WTC11 (cell line): Measurements from ENCODE around the gene DNM1. TPM values are rescaled to one million over a fixed set of nuclear protein-coding genes. Genes with fewer than 3 reads are reported as not detected.

Experiments
- ATAC-seq: fragments of 200-7000 bp; cut with Tn5 transposase; 2 replicates; pipeline ENCODE4 v1.10.0; 2021; ENCODE audit warnings: mild to moderate bottlenecking, moderate library complexity
- CTCF ChIA-PET: fragments of 300-600 bp; sonication (Branson Sonifier 250); formaldehyde crosslinking; loops from one replicate; lab custom pipeline; 2021; ENCODE audit warnings: antibody characterized with exemption; lab: Charles Lee
- POLR2A ChIA-PET: fragments of 350-600 bp; sonication (Branson Sonifier 250); formaldehyde crosslinking; loops from one replicate; lab custom pipeline; 2021; ENCODE audit warnings: antibody characterized with exemption; lab: Charles Lee
- DNase-seq: peaks from one replicate; pipeline ENCODE4 v3.0.0; 2021; ENCODE audit warnings: low spot score
- H3K27ac Mint-ChIP-seq: 2 replicates; pipeline ENCODE4 v1.8.0; 2021; ENCODE audit warnings: mixed read lengths
- H3K27me3 Mint-ChIP-seq: 2 replicates; pipeline ENCODE4 v1.8.0; 2021; ENCODE audit warnings: low read depth, mild to moderate bottlenecking, moderate library complexity, mixed read lengths
- H3K36me3 Mint-ChIP-seq: 2 replicates; pipeline ENCODE4 v1.8.0; 2021; ENCODE audit warnings: mixed read lengths
- H3K4me1 Mint-ChIP-seq: 2 replicates; pipeline ENCODE4 v1.8.0; 2022; ENCODE audit warnings: mixed read lengths
- H3K4me3 Mint-ChIP-seq: 2 replicates; pipeline ENCODE4 v1.8.0; 2021; ENCODE audit warnings: mild to moderate bottlenecking, moderate library complexity, mixed read lengths
- H3K9me3 Mint-ChIP-seq: 2 replicates; pipeline ENCODE4 v1.8.0; 2021; ENCODE audit warnings: mixed read lengths
- FOXP1 ChIP-seq: sonication (generic); formaldehyde crosslinking; IDR thresholded peaks from 2 replicates; pipeline ENCODE4 v1.8.0; 2022; ENCODE audit warnings: missing genetic modification reagents, mild to moderate bottlenecking, moderate library complexity, borderline replicate concordance
- NFATC4 ChIP-seq: fragments of 250-450 bp; sonication (Bioruptor Pico); IDR thresholded peaks from 2 replicates; pipeline ENCODE4 v1.9.0; 2021; ENCODE audit warnings: mild to moderate bottlenecking
- OVOL2 ChIP-seq: fragments of 250-450 bp; sonication (Bioruptor Pico); IDR thresholded peaks from 2 replicates; pipeline ENCODE4 v1.9.0; 2021; ENCODE audit warnings: mild to moderate bottlenecking, borderline replicate concordance
- PRRX2 ChIP-seq: fragments of 250-450 bp; sonication (Bioruptor Pico); IDR thresholded peaks from 2 replicates; pipeline ENCODE4 v1.8.0; 2021; ENCODE audit warnings: mild to moderate bottlenecking
- SMAD3 ChIP-seq: sonication (generic); formaldehyde crosslinking; IDR thresholded peaks from 2 replicates; pipeline ENCODE4 v1.8.0; 2022; ENCODE audit warnings: missing genetic modification reagents, mild to moderate bottlenecking, borderline replicate concordance
- TCF7 ChIP-seq: sonication (generic); formaldehyde crosslinking; IDR thresholded peaks from 2 replicates; pipeline ENCODE4 v1.8.0; 2022; ENCODE audit warnings: mild to moderate bottlenecking, low read depth, missing genetic modification reagents, moderate library complexity
- TEAD1 ChIP-seq: sonication (generic); formaldehyde crosslinking; IDR thresholded peaks from 2 replicates; pipeline ENCODE4 v1.8.0; 2022; ENCODE audit warnings: mild to moderate bottlenecking, missing genetic modification reagents
- ZNF396 ChIP-seq: fragments of 250-450 bp; sonication (Bioruptor Pico); IDR thresholded peaks from 2 replicates; pipeline ENCODE4 v1.8.0; 2021; ENCODE audit warnings: mild to moderate bottlenecking, moderate library complexity, borderline replicate concordance
- total RNA-seq: library from RNA; stranded (reverse); gene quantifications from 3 replicates; pipeline ENCODE4 v1.2.3, GENCODE V29; 2021
- TF ChIP-seq, protein P1 (sequence below): sonication (generic); formaldehyde crosslinking; conservative IDR thresholded peaks from 2 replicates; pipeline ENCODE4 v1.8.1; 2023; ENCODE audit warnings: mild to moderate bottlenecking, low read depth, missing genetic modification reagents, moderate library complexity
- TF ChIP-seq, protein P2 (sequence below): sonication (generic); formaldehyde crosslinking; IDR thresholded peaks from 2 replicates; pipeline ENCODE4 v1.8.0; 2023; ENCODE audit warnings: mild to moderate bottlenecking, missing genetic modification reagents
- TF ChIP-seq, protein P3 (sequence below): sonication (generic); formaldehyde crosslinking; IDR thresholded peaks from 2 replicates; pipeline ENCODE4 v1.8.0; 2022; ENCODE audit warnings: mild to moderate bottlenecking, missing genetic modification reagents
- TF ChIP-seq, protein P4 (sequence below): sonication (generic); formaldehyde crosslinking; IDR thresholded peaks from 2 replicates; pipeline ENCODE4 v1.8.1; 2023; ENCODE audit warnings: mild to moderate bottlenecking, missing genetic modification reagents, borderline replicate concordance
- TF ChIP-seq, protein P5 (sequence below): fragments of 250-450 bp; sonication (Bioruptor Pico); IDR thresholded peaks from 2 replicates; pipeline ENCODE4 v1.9.0; 2021; ENCODE audit warnings: moderate library complexity, mild to moderate bottlenecking, inconsistent platforms, borderline replicate concordance
- TF ChIP-seq, protein P6 (sequence below): sonication (generic); formaldehyde crosslinking; IDR thresholded peaks from 2 replicates; pipeline ENCODE4 v1.8.1; 2022; ENCODE audit warnings: mild to moderate bottlenecking, moderate library complexity, missing genetic modification reagents
- TF ChIP-seq, protein P7 (sequence below): sonication (generic); formaldehyde crosslinking; IDR thresholded peaks from 2 replicates; pipeline ENCODE4 v1.8.1; 2023; ENCODE audit warnings: mild to moderate bottlenecking, missing genetic modification reagents

DNM1 gene
- total RNA-seq, 1 experiment from 2014 or later = 79.0 TPM

DNA sequence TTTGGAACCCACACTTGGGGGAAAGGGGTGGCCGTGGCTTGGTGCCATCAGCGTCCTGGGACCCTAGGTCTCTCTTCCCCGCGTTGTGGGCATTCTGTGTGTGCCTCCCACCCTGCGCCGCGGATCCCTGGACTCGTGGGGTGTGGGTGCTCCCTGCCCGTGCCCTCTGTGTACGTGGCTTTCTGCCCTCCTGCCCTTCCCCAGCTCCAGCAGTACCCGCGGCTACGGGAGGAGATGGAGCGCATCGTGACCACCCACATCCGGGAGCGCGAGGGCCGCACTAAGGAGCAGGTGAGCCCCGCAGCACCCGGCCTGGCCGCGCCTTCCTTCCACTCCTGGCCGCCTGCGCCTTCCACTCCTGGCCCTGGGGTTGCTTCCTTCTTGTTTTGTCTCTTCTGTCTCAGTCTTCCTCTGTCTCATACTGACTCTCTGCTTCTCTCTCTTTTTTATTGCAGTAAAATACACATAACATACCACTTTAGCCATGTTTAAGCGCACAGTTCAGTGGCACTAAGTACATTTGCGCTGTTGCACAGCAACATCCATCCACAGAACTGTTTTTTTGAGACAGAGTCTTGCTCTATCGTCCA is 30.7 kb downstream of the DNM1 start (continued):
- TF ChIP-seq, protein P1, sequence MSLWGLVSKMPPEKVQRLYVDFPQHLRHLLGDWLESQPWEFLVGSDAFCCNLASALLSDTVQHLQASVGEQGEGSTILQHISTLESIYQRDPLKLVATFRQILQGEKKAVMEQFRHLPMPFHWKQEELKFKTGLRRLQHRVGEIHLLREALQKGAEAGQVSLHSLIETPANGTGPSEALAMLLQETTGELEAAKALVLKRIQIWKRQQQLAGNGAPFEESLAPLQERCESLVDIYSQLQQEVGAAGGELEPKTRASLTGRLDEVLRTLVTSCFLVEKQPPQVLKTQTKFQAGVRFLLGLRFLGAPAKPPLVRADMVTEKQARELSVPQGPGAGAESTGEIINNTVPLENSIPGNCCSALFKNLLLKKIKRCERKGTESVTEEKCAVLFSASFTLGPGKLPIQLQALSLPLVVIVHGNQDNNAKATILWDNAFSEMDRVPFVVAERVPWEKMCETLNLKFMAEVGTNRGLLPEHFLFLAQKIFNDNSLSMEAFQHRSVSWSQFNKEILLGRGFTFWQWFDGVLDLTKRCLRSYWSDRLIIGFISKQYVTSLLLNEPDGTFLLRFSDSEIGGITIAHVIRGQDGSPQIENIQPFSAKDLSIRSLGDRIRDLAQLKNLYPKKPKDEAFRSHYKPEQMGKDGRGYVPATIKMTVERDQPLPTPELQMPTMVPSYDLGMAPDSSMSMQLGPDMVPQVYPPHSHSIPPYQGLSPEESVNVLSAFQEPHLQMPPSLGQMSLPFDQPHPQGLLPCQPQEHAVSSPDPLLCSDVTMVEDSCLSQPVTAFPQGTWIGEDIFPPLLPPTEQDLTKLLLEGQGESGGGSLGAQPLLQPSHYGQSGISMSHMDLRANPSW (CRISPR knock-in tag) = no peak
- TF ChIP-seq, protein P2, sequence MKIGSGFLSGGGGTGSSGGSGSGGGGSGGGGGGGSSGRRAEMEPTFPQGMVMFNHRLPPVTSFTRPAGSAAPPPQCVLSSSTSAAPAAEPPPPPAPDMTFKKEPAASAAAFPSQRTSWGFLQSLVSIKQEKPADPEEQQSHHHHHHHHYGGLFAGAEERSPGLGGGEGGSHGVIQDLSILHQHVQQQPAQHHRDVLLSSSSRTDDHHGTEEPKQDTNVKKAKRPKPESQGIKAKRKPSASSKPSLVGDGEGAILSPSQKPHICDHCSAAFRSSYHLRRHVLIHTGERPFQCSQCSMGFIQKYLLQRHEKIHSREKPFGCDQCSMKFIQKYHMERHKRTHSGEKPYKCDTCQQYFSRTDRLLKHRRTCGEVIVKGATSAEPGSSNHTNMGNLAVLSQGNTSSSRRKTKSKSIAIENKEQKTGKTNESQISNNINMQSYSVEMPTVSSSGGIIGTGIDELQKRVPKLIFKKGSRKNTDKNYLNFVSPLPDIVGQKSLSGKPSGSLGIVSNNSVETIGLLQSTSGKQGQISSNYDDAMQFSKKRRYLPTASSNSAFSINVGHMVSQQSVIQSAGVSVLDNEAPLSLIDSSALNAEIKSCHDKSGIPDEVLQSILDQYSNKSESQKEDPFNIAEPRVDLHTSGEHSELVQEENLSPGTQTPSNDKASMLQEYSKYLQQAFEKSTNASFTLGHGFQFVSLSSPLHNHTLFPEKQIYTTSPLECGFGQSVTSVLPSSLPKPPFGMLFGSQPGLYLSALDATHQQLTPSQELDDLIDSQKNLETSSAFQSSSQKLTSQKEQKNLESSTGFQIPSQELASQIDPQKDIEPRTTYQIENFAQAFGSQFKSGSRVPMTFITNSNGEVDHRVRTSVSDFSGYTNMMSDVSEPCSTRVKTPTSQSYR (CRISPR knock-in tag) = no peak
- no peak for TF ChIP-seq OVOL2 (CRISPR knock-in tag)
- no peak for TF ChIP-seq TEAD1 (CRISPR knock-in tag)
- TF ChIP-seq SMAD3 (CRISPR knock-in tag) = no peak

DNA sequence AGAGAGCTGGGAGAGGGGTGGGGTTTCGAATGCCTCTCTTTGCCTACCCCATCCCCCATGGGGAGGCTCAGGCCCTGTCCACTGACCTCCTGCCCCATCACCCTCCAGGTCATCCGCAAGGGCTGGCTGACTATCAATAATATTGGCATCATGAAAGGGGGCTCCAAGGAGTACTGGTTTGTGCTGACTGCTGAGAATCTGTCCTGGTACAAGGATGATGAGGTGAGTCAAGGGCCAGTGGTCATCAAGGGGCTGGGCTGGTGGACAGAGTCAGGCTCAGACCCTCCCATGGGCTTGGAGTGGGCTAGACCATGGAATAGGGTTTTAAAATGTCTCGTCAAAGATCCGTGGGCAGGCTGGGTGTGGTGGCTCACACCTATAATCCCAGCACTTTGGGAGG is 38.9 kb downstream of the DNM1 start:
- Mint-ChIP-seq H3K4me3 (no peak overlapping the region), H3K4me1 (peaks cover 15% of the 10 kb centered on the region), H3K27me3 (no peaks in the 10 kb centered on the region), H3K9me3 (no peaks in the 10 kb centered on the region), H3K27ac (no peak overlapping the region), H3K36me3 (peaks cover 5% of the 10 kb centered on the region)
- ATAC-seq = no peak
- CTCF ChIA-PET = interaction anchor here (1.4 to 2.7 kb wide), 3 partner anchors 13 to 124 kb away, joined by 3 to 7 read pairs (median 4); no protein-coding TSS in a partner anchor
- no peak for DNase-seq
- no peak for TF ChIP-seq NFATC4 (CRISPR knock-in tag)
- TF ChIP-seq, protein P3, sequence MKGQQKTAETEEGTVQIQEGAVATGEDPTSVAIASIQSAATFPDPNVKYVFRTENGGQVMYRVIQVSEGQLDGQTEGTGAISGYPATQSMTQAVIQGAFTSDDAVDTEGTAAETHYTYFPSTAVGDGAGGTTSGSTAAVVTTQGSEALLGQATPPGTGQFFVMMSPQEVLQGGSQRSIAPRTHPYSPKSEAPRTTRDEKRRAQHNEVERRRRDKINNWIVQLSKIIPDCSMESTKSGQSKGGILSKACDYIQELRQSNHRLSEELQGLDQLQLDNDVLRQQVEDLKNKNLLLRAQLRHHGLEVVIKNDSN = no peak
- TF ChIP-seq, protein P4, sequence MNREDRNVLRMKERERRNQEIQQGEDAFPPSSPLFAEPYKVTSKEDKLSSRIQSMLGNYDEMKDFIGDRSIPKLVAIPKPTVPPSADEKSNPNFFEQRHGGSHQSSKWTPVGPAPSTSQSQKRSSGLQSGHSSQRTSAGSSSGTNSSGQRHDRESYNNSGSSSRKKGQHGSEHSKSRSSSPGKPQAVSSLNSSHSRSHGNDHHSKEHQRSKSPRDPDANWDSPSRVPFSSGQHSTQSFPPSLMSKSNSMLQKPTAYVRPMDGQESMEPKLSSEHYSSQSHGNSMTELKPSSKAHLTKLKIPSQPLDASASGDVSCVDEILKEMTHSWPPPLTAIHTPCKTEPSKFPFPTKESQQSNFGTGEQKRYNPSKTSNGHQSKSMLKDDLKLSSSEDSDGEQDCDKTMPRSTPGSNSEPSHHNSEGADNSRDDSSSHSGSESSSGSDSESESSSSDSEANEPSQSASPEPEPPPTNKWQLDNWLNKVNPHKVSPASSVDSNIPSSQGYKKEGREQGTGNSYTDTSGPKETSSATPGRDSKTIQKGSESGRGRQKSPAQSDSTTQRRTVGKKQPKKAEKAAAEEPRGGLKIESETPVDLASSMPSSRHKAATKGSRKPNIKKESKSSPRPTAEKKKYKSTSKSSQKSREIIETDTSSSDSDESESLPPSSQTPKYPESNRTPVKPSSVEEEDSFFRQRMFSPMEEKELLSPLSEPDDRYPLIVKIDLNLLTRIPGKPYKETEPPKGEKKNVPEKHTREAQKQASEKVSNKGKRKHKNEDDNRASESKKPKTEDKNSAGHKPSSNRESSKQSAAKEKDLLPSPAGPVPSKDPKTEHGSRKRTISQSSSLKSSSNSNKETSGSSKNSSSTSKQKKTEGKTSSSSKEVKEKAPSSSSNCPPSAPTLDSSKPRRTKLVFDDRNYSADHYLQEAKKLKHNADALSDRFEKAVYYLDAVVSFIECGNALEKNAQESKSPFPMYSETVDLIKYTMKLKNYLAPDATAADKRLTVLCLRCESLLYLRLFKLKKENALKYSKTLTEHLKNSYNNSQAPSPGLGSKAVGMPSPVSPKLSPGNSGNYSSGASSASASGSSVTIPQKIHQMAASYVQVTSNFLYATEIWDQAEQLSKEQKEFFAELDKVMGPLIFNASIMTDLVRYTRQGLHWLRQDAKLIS (CRISPR knock-in tag) = no peak
- TF ChIP-seq, protein P5, sequence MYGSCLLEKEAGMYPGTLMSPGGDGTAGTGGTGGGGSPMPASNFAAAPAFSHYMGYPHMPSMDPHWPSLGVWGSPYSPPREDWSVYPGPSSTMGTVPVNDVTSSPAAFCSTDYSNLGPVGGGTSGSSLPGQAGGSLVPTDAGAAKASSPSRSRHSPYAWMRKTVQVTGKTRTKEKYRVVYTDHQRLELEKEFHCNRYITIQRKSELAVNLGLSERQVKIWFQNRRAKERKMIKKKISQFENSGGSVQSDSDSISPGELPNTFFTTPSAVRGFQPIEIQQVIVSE (CRISPR knock-in tag) = no peak
- TF ChIP-seq PRRX2 (CRISPR knock-in tag) = no peak
- TF ChIP-seq, protein P6, sequence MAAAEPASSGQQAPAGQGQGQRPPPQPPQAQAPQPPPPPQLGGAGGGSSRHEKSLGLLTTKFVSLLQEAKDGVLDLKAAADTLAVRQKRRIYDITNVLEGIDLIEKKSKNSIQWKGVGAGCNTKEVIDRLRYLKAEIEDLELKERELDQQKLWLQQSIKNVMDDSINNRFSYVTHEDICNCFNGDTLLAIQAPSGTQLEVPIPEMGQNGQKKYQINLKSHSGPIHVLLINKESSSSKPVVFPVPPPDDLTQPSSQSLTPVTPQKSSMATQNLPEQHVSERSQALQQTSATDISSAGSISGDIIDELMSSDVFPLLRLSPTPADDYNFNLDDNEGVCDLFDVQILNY (CRISPR knock-in tag) = no peak
- TF ChIP-seq FOXP1 (CRISPR knock-in tag) = no peak
- TF ChIP-seq TCF7 (CRISPR knock-in tag) = no peak
- no peak for TF ChIP-seq ZNF396 (CRISPR knock-in tag)
- TF ChIP-seq, protein P7, sequence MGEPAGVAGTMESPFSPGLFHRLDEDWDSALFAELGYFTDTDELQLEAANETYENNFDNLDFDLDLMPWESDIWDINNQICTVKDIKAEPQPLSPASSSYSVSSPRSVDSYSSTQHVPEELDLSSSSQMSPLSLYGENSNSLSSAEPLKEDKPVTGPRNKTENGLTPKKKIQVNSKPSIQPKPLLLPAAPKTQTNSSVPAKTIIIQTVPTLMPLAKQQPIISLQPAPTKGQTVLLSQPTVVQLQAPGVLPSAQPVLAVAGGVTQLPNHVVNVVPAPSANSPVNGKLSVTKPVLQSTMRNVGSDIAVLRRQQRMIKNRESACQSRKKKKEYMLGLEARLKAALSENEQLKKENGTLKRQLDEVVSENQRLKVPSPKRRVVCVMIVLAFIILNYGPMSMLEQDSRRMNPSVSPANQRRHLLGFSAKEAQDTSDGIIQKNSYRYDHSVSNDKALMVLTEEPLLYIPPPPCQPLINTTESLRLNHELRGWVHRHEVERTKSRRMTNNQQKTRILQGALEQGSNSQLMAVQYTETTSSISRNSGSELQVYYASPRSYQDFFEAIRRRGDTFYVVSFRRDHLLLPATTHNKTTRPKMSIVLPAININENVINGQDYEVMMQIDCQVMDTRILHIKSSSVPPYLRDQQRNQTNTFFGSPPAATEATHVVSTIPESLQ (CRISPR knock-in tag) = no peak
- POLR2A ChIA-PET = no interaction called here
